Lung (tissue), 12 donors: ENCODE measurements around the gene SASS6. TPM values are rescaled to one million over a fixed set of nuclear protein-coding genes. Genes with fewer than 3 reads are reported as not detected.

Experiments used
- ATAC-seq: fragments of 200-7000 bp; cut with Tn5 transposase; one replicate; pipeline ENCODE4 v1.9.1; 2020; ENCODE audit warnings: moderate number of reproducible peaks; ENCODE audit not compliant: insufficient read depth, low FRiP score
- DNase-seq, 3 donors: peaks; one replicate each; pipeline ENCODE4 v3.0.0-alpha.2; 2013 to 2017
- H3K27ac ChIP-seq, 2 donors: one replicate each; pipeline ENCODE4 v1.5.1; 2013; ENCODE audit warnings: mild to moderate bottlenecking in 2 of 2, moderate library complexity in 2 of 2, control low read depth in 1 of 2, inconsistent platforms in 1 of 2, low read depth in 1 of 2, low read length in 1 of 2
- H3K27me3 ChIP-seq, 3 donors: one replicate each; pipeline ENCODE4 v1.5.1; 2013; ENCODE audit warnings: low read length in 2 of 3; ENCODE audit not compliant: control insufficient read depth in 3 of 3, insufficient read depth in 3 of 3
- H3K36me3 ChIP-seq, 4 donors: one replicate each; pipeline ENCODE4 v1.5.1; 2013; ENCODE audit warnings: low read length in 4 of 4, mild to moderate bottlenecking in 1 of 4, moderate library complexity in 1 of 4; ENCODE audit not compliant: control insufficient read depth in 4 of 4, insufficient read depth in 4 of 4
- H3K4me1 ChIP-seq, 5 donors: one replicate each; pipeline ENCODE4 v1.5.1; 2013; ENCODE audit warnings: low read length in 5 of 5, mild to moderate bottlenecking in 2 of 5, moderate library complexity in 1 of 5; ENCODE audit not compliant: control insufficient read depth in 5 of 5, insufficient read depth in 5 of 5
- H3K4me3 ChIP-seq: one replicate; pipeline ENCODE4 v1.5.1; 2013; ENCODE audit warnings: mild to moderate bottlenecking, control low read depth, moderate library complexity
- H3K9ac ChIP-seq, 2 donors: one replicate each; pipeline ENCODE4 v1.5.1; 2013; ENCODE audit warnings: low read length in 2 of 2, control low read depth in 1 of 2; ENCODE audit not compliant: insufficient read depth in 1 of 2
- H3K9me3 ChIP-seq, 4 donors: one replicate each; pipeline ENCODE4 v1.5.1; 2013; ENCODE audit warnings: low read length in 3 of 4, mild to moderate bottlenecking in 1 of 4, moderate library complexity in 1 of 4; ENCODE audit not compliant: control insufficient read depth in 4 of 4, insufficient read depth in 3 of 4
- CTCF ChIP-seq: IDR thresholded peaks from 2 replicates; pipeline ENCODE4 v1.5.1; 2012; ENCODE audit warnings: mild to moderate bottlenecking; ENCODE audit errors: control extremely low read depth, extremely low read depth
- WGBS, 2 donors: extraction: QIAGEN DNeasy Blood & Tissue Kit; methylation state at CpG; one replicate each; pipeline ENCODE4 v1.1.7; 2013; 5-methylcytosine and 5-hydroxymethylcytosine counted together
- polyA plus RNA-seq, 2 donors: library from polyadenylated mRNA; stranded (reverse); fragments of 200-250 nt; gene quantifications; one replicate each; pipeline ENCODE4 v1.2.1, GENCODE V29; 2013
- total RNA-seq, 2 donors: library from RNA; depleted of rRNA in 1 of 2; stranded (reverse); fragments of >200 nt in 1 of 2; gene quantifications; one replicate each; pipeline ENCODE4 v1.2.1, GENCODE V29; 2014 to 2021
- donor health status: control.
- donor health status: control.
- donor health status: Bipolar disorder and iron deficiency.
- donor health status: healthy.
- donor health status: DM: yes; HTN: yes; CAD: no.

The SASS6 gene
- total and polyA plus RNA-seq, 4 donors: 1.3 to 4.6 (median 1.9) TPM

- no peaks in the 10 kb centered on the region for H3K27me3 ChIP-seq
- DNase-seq: no peak
These were observed 67.4 kb downstream of the SASS6 start for GRCh38 chr1:100065183-100065968.

GRCh38 chr1:100061681-100062080, 71.0 kb downstream of the SASS6 start:
- no peak overlapping the region for H3K4me3 ChIP-seq
- WGBS, 2 donors: 96 to 98% methylated on average over 3 of the region's 3 CpGs
- H3K27ac ChIP-seq: no peak overlapping the region
- no peaks in the 10 kb centered on the region for H3K9me3 ChIP-seq
- H3K27me3 ChIP-seq: no peaks in the 10 kb centered on the region
- peaks cover 12 to 28% (median 20%) of the 10 kb centered on the region in 4 donors for H3K36me3 ChIP-seq
- TF ChIP-seq CTCF: no peak
- H3K9ac ChIP-seq: no peak overlapping the region
- DNase-seq: no peak
- H3K4me1 ChIP-seq: peaks cover 0 to 10% (median 0%) of the 10 kb centered on the region in 5 donors
- ATAC-seq: no peak

More at GRCh38 chr1:100065183-100065968, 67.4 kb downstream of the SASS6 start:
- no peak for TF ChIP-seq CTCF
- Histone ChIP-seq H3K27ac (no peak overlapping the region), H3K4me3 (no peak overlapping the region), H3K9me3 (no peaks in the 10 kb centered on the region), H3K4me1 (peaks cover 0 to 10% (median 0%) of the 10 kb centered on the region in 5 donors), H3K36me3 (peaks cover 21 to 41% (median 32%) of the 10 kb centered on the region in 4 donors), H3K9ac (no peak overlapping the region)
- no peak for ATAC-seq
- WGBS, 2 donors: 71 to 78% methylated on average over 1 of the region's 1 CpG

- no peak overlapping the region for H3K4me3 ChIP-seq
- TF ChIP-seq CTCF: no peak
- no peaks in the 10 kb centered on the region for H3K9me3 ChIP-seq
- H3K9ac ChIP-seq: no peak overlapping the region
- H3K36me3 ChIP-seq: peaks cover 0 to 12% (median 5%) of the 10 kb centered on the region in 4 donors
- H3K27ac ChIP-seq: no peak overlapping the region
- DNase-seq: no peak
- no peak for ATAC-seq
- no peaks in the 10 kb centered on the region for H3K27me3 ChIP-seq
- WGBS, 2 donors: 94 to 98% methylated on average over 4 of the region's 4 CpGs
- H3K4me1 ChIP-seq: peaks cover 0 to 6% (median 0%) of the 10 kb centered on the region in 5 donors
These were observed 79.0 kb downstream of the SASS6 start for GRCh38 chr1:100053727-100054126.
